Esophagus (tissue), 2 donors: Measurements from ENCODE around the gene RAI1. TPM values are rescaled to one million over a fixed set of nuclear protein-coding genes. Genes with fewer than 3 reads are reported as not detected.
A peak's percentile ranks its signal among the peaks of the same experiment; 100 is the strongest.
"Not testable (repeated sequence)": the region's sequence is repeated elsewhere in the genome, so short reads cannot be mapped to it uniquely, and the experiment has no call there.

ENCODE experiments used
- H3K27ac ChIP-seq, 2 donors: one replicate each; pipeline ENCODE4 v1.5.1; 2013; ENCODE audit warnings: low read depth in 2 of 2, mild to moderate bottlenecking in 2 of 2, inconsistent platforms in 1 of 2, low read length in 1 of 2, moderate library complexity in 1 of 2
- H3K27me3 ChIP-seq, 2 donors: one replicate each; pipeline ENCODE4 v1.6.1; 2013; ENCODE audit warnings: low read length in 2 of 2, control low read depth in 1 of 2, mild to moderate bottlenecking in 1 of 2; ENCODE audit not compliant: insufficient read depth in 2 of 2, control insufficient read depth in 1 of 2
- H3K36me3 ChIP-seq, 2 donors: one replicate each; pipeline ENCODE4 v1.6.1; 2013; ENCODE audit warnings: low read length in 1 of 2; ENCODE audit not compliant: control insufficient read depth in 2 of 2, insufficient read depth in 2 of 2
- H3K4me1 ChIP-seq, 2 donors: one replicate each; pipeline ENCODE4 v1.6.1; 2013; ENCODE audit warnings: low read length in 1 of 2; ENCODE audit not compliant: control insufficient read depth in 2 of 2, insufficient read depth in 2 of 2
- H3K4me3 ChIP-seq, 2 donors: one replicate each; pipeline ENCODE4 v1.5.1; 2013; ENCODE audit warnings: low read length in 2 of 2, mild to moderate bottlenecking in 2 of 2, low read depth in 1 of 2, moderate library complexity in 1 of 2
- H3K9me3 ChIP-seq, 2 donors: one replicate each; pipeline ENCODE4 v1.6.1; 2013; ENCODE audit warnings: mild to moderate bottlenecking in 2 of 2, low read depth in 1 of 2, low read length in 1 of 2, moderate library complexity in 1 of 2; ENCODE audit not compliant: control insufficient read depth in 2 of 2, insufficient read depth in 1 of 2
- WGBS, 2 donors: extraction: QIAGEN DNeasy Blood & Tissue Kit; methylation state at CpG; one replicate each; pipeline ENCODE4 v1.1.7; 2013; 5-methylcytosine and 5-hydroxymethylcytosine counted together
- polyA plus RNA-seq, 2 donors: library from polyadenylated mRNA; stranded (reverse); fragments of 200-250 nt; gene quantifications; one replicate each; pipeline ENCODE4 v1.2.3, GENCODE V29; 2013
- donor health status: healthy with polysubstance abuse.
- donor health status: Bipolar disorder and iron deficiency.

RAI1 gene
- polyA plus RNA-seq = 10 to 100 TPM; 10.7 to 14.4 TPM

- Histone ChIP-seq H3K27me3 (no peaks in the 10 kb centered on the region), H3K4me3 (peak within 1 kb of the TSS; percentile 71 to 78), H3K27ac (peak within 1 kb of the TSS; percentile 92 to 96), H3K36me3 (no peaks in the 10 kb centered on the region), H3K9me3 (no peaks in the 10 kb centered on the region), H3K4me1 (peaks cover 0 to 17% of the 10 kb centered on the region in 2 donors)
- 0 to 1% methylated on average over 41 to 84 of the region's 84 CpGs for WGBS, 2 donors
These were observed at the start of gene RAI1 for GRCh38 chr17:17681187-17681743. RAI1 (plus strand) TSS chr17:17681458; CDS start chr17:17792949, 111,491 bp downstream.

- H3K27me3 ChIP-seq, H3K36me3 ChIP-seq, H3K9me3 ChIP-seq, H3K4me1 ChIP-seq, H3K4me3 ChIP-seq, H3K27ac ChIP-seq: not testable (repeated sequence)
- WGBS, 2 donors = 80 to 83% methylated on average over 5 of the region's 5 CpGs
These were observed 48.6 kb upstream of the RAI1 start for GRCh38 chr17:17632690-17633089.

- H3K4me1 ChIP-seq = no peaks in the 10 kb centered on the region
- H3K27ac ChIP-seq = no peak overlapping the region
- no peaks in the 10 kb centered on the region for H3K9me3 ChIP-seq
- H3K4me3 ChIP-seq = no peak overlapping the region
- WGBS, 2 donors = 75 to 78% methylated on average over 6 of the region's 6 CpGs
- H3K27me3 ChIP-seq = no peaks in the 10 kb centered on the region
- H3K36me3 ChIP-seq = no peaks in the 10 kb centered on the region
These were observed 47.9 kb upstream of the RAI1 start for GRCh38 chr17:17633310-17633709.

GRCh38 chr17:17635126-17635525, 46.1 kb upstream of the RAI1 start:
- H3K27me3 ChIP-seq = no peaks in the 10 kb centered on the region
- no peak overlapping the region for H3K4me3 ChIP-seq
- no peaks in the 10 kb centered on the region for H3K36me3 ChIP-seq
- 83 to 88% methylated on average over 5 of the region's 5 CpGs for WGBS, 2 donors
- H3K27ac ChIP-seq = no peak overlapping the region
- H3K4me1 ChIP-seq = no peaks in the 10 kb centered on the region
- no peaks in the 10 kb centered on the region for H3K9me3 ChIP-seq

- not testable (repeated sequence) for H3K36me3 ChIP-seq, H3K27me3 ChIP-seq, H3K9me3 ChIP-seq, H3K4me1 ChIP-seq, H3K4me3 ChIP-seq, H3K27ac ChIP-seq
- WGBS, 2 donors = 81 to 85% methylated on average over 15 of the region's 15 CpGs
These were observed 45.6 kb upstream of the RAI1 start for GRCh38 chr17:17635537-17636271.

GRCh38 chr17:17636272-17636885, 44.9 kb upstream of the RAI1 start:
- Histone ChIP-seq H3K9me3 (no peaks in the 10 kb centered on the region), H3K36me3 (no peaks in the 10 kb centered on the region), H3K4me1 (no peaks in the 10 kb centered on the region), H3K27ac (no peak overlapping the region), H3K4me3 (no peak overlapping the region), H3K27me3 (no peaks in the 10 kb centered on the region)
- 59 to 60% methylated on average over 5 of the region's 5 CpGs for WGBS, 2 donors

- Histone ChIP-seq H3K27me3 (no peaks in the 10 kb centered on the region), H3K36me3 (no peaks in the 10 kb centered on the region), H3K4me1 (no peaks in the 10 kb centered on the region), H3K4me3 (no peak overlapping the region), H3K27ac (no peak overlapping the region), H3K9me3 (no peaks in the 10 kb centered on the region)
- WGBS, 2 donors = 53 to 77% methylated on average over 2 of the region's 2 CpGs
These were observed 42.8 kb upstream of the RAI1 start for GRCh38 chr17:17638467-17638866.

- H3K27me3 ChIP-seq, H3K36me3 ChIP-seq, H3K4me1 ChIP-seq, H3K4me3 ChIP-seq, H3K27ac ChIP-seq, H3K9me3 ChIP-seq: not testable (repeated sequence)
- 57 to 61% methylated on average over 9 of the region's 9 CpGs for WGBS, 2 donors
These were observed 41.5 kb upstream of the RAI1 start for GRCh38 chr17:17639661-17640270.

- WGBS, 2 donors = 25 to 30% methylated on average over 14 of the region's 14 CpGs
- H3K4me1 ChIP-seq = no peaks in the 10 kb centered on the region
- H3K36me3 ChIP-seq = no peaks in the 10 kb centered on the region
- H3K27me3 ChIP-seq = no peaks in the 10 kb centered on the region
- no peak overlapping the region for H3K27ac ChIP-seq
- no peak overlapping the region for H3K4me3 ChIP-seq
- H3K9me3 ChIP-seq = peaks cover 0 to 2% of the 10 kb centered on the region in 2 donors
These were observed 39.4 kb upstream of the RAI1 start for GRCh38 chr17:17641621-17642409.
